Measurements from ENCODE around the gene TPPP2.

TPPP2 gene

DNA sequence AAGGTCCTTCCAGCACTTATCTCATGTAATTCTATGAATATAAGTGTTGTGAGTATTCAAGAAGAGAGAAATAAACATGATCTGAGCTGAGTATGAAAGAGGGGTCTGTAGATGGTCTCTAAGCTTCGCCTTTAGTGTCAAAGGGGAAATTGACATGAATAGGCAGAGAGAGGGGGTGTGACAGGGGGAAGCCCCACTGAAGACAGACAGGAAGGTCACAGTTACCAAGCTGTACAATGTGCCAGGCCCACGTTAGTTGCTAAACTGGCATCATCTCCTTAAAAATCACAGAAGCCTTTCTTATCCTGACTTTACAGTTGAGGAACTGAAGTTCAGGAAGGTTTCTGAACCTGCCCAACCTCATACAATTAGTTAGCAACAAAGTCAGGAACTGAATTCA, 47.7 kb downstream of the TPPP2 start:
- TF ChIP-seq GATA1 (IDR thresholded peaks at IDR 0.05; ENCODE audit: low read depth, low read length) (no peak), POLR2A (IDR thresholded peaks at IDR 0.05; ENCODE audit: low read length) (no peak)
- no peak for DNase-seq

- DNase-seq = no peak
- TF ChIP-seq GATA1 (IDR thresholded peaks at IDR 0.05; ENCODE audit: low read depth, low read length) (no peak), POLR2A (IDR thresholded peaks at IDR 0.05; ENCODE audit: low read length) (no peak)
Observed at GRCh38 chr14:21078287-21078686, 48.3 kb downstream of the TPPP2 start.

DNA sequence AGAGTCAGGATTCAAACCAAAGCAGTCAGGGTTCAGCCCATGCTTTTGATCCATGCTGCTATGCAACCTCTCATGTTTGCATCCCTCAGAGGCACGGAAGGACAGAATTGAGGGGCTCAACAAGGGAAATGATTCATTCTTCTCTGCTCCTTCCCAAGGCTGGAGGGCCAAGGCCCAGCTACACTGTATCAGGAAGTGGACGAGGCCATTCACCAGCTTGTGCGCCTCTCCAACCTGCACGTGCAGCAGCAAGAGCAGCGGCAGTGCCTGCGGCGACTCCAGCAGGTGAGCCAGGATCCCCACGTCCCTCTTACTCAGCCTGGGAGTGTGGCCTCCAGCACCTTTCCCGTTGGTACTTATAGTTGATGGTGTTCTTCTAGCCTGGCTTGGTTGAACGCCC, 48.7 kb downstream of the TPPP2 start:
- no peak for TF ChIP-seq POLR2A (IDR thresholded peaks at IDR 0.05; ENCODE audit: low read length)
- no peak for TF ChIP-seq GATA1 (IDR thresholded peaks at IDR 0.05; ENCODE audit: low read depth, low read length)

GRCh38 chr14:21081521-21082142, 51.6 kb downstream of the TPPP2 start:
- DNase-seq = no peak
- TF ChIP-seq GATA1 (IDR thresholded peaks at IDR 0.05; ENCODE audit: low read depth, low read length) = no peak
- TF ChIP-seq POLR2A (IDR thresholded peaks at IDR 0.05; ENCODE audit: low read length) = no peak

More for the DNA sequence above, 48.7 kb downstream of the TPPP2 start:
- no peak for DNase-seq

Data from erythroblast (primary cell).